Tibial artery (tissue), 4 donors: Measurements from ENCODE around the gene DAGLB.
A peak's percentile ranks its signal among the peaks of the same experiment; 100 is the strongest.

Source experiments
- DNase-seq, 2 donors: peaks; one replicate each; pipeline ENCODE4 v3.0.0-alpha.2; 2019
- H3K27ac ChIP-seq, 2 donors: fragments of 200-600 bp; sonication (generic) in 1 of 2; 1 replicate in 1 of 2; 2 replicates in 1 of 2; pipeline ENCODE4 v1.5.1; 2018 to 2019; ENCODE audit warnings: mild to moderate bottlenecking in 1 of 2
- H3K27me3 ChIP-seq, 2 donors: fragments of 200-600 bp; sonication (generic) in 1 of 2; one replicate each; pipeline versions ENCODE4 v1.5.1 to v1.6.0; 2016 to 2019
- H3K36me3 ChIP-seq, 3 donors: fragments of 200-600 bp; sonication (generic) in 2 of 3; one replicate each; pipeline ENCODE4 v1.5.1; 2016 to 2019; ENCODE audit warnings: mild to moderate bottlenecking in 2 of 3
- H3K4me1 ChIP-seq, 4 donors: fragments of 200-600 bp; sonication (generic) in 2 of 4; 1 replicate in 3 of 4; 2 replicates in 1 of 4; pipeline ENCODE4 v1.5.1; 2016 to 2019
- H3K4me3 ChIP-seq, 2 donors: fragments of 200-600 bp; sonication (generic) in 1 of 2; 1 replicate in 1 of 2; 2 replicates in 1 of 2; pipeline ENCODE4 v1.5.1; 2018 to 2019; ENCODE audit warnings: mild to moderate bottlenecking in 2 of 2
- H3K9me3 ChIP-seq, 3 donors: fragments of 200-600 bp; sonication (generic) in 1 of 3; one replicate each; pipeline ENCODE4 v1.5.1; 2016 to 2019
- intact Hi-C: fragments of 100-400 bp; cut with DNase I; formaldehyde crosslinking; loops from one replicate; pipeline ENCODE4 v1.15.0; 2023; ENCODE audit warnings: low total_unique reads
- TF ChIP-seq, protein P1 (sequence below), 2 experiments: fragments of 200-600 bp in 1 of 2; fragments of 450-650 bp in 1 of 2; IDR thresholded peaks; one replicate each; pipeline ENCODE4 v1.5.1; 2017 to 2019; ENCODE audit warnings: antibody characterized with exemption in 2 of 2, mild to moderate bottlenecking in 1 of 2, moderate library complexity in 1 of 2

Gene DAGLB

DNA sequence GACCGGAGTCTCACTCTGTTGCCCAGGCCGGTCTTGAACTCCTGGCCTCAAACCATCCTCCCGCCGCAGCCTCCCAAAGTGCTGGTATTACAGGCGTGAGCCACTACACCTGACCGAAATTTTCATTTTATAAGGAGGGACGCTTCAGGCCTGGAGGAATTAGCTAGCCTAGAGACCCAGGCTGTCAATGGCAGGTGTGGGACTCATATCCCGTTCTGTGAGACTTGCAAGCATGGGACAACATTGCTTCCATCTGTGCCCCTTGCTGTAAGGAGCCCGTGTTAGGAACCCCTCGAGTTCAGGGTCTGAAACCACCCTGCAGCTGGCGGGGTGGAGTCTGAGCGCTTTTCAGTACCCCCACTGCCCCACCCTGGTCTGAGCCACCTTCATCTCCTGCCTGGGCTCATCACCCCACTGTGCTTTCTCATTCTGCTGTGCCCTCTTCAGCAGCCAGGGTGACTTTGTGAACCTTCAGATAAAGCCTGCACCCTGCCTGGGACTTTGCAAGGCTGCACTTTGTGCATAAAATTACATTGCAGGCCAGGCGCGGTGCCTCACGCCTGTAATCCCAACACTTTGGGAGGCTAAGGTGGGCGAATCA lies 1.3 kb upstream of the DAGLB start:
- intact Hi-C loops: no loop called here
- Histone ChIP-seq H3K36me3 (peaks cover 0 to 17% (median 15%) of the 10 kb centered on the region in 3 donors), H3K4me3 (no peak overlapping the region), H3K4me1 (peaks cover 0 to 15% (median 10%) of the 10 kb centered on the region in 4 donors), H3K9me3 (no peaks in the 10 kb centered on the region), H3K27ac (peak overlapping the region; percentile 84 to 89), H3K27me3 (no peaks in the 10 kb centered on the region)
- TF ChIP-seq, protein P1, sequence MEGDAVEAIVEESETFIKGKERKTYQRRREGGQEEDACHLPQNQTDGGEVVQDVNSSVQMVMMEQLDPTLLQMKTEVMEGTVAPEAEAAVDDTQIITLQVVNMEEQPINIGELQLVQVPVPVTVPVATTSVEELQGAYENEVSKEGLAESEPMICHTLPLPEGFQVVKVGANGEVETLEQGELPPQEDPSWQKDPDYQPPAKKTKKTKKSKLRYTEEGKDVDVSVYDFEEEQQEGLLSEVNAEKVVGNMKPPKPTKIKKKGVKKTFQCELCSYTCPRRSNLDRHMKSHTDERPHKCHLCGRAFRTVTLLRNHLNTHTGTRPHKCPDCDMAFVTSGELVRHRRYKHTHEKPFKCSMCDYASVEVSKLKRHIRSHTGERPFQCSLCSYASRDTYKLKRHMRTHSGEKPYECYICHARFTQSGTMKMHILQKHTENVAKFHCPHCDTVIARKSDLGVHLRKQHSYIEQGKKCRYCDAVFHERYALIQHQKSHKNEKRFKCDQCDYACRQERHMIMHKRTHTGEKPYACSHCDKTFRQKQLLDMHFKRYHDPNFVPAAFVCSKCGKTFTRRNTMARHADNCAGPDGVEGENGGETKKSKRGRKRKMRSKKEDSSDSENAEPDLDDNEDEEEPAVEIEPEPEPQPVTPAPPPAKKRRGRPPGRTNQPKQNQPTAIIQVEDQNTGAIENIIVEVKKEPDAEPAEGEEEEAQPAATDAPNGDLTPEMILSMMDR (IDR thresholded peaks at IDR 0.05): no peak
- no peak for DNase-seq

DNA sequence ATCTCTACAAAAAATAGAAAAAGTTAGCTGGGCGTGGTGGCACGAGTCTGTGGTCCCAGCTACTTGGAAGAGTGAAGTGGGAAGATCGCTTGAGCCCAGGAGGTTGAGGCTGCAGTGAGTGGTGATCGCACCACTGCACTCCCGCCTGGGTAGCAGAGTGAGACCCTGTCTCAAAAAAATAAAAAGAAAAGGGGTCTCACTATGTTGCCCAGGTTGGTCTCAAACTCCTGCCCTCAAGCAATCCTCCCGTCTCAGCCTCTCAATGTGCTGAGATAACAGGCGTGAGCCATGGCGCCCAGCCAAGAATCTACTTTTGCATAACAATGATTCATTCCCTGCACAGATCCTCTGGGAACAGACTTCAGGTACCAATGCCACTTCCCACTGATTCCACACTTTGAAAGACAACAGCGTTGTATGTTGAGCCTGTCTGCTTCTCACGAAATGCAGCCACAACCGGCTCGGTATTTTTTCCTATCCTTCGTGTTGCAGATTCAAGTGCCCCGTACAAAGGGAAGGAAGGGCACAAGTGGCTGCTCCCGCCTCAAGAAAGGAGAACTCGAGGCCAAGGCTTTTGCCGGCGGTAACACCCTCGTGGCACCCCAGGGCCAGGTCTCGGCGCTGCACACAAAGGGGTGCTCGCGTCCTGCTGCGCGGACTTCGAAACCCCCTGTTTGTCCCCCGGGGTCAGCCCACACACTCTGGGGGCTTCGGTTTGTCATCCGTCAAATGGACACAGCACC lies 745 bp downstream of the DAGLB start:
- peak overlapping the region; percentile 84 to 89 for H3K27ac ChIP-seq
- no peaks in the 10 kb centered on the region for H3K9me3 ChIP-seq
- H3K4me3 ChIP-seq: peak overlapping the region; percentile 70 to 76
- peak; percentile 84 for DNase-seq
- intact Hi-C loops: no loop called here
- H3K27me3 ChIP-seq: no peaks in the 10 kb centered on the region
- H3K36me3 ChIP-seq: peaks cover 0 to 27% (median 17%) of the 10 kb centered on the region in 3 donors
- TF ChIP-seq, protein P1 (IDR thresholded peaks at IDR 0.05): no peak
- peaks cover 0 to 21% (median 10%) of the 10 kb centered on the region in 4 donors for H3K4me1 ChIP-seq

DNA sequence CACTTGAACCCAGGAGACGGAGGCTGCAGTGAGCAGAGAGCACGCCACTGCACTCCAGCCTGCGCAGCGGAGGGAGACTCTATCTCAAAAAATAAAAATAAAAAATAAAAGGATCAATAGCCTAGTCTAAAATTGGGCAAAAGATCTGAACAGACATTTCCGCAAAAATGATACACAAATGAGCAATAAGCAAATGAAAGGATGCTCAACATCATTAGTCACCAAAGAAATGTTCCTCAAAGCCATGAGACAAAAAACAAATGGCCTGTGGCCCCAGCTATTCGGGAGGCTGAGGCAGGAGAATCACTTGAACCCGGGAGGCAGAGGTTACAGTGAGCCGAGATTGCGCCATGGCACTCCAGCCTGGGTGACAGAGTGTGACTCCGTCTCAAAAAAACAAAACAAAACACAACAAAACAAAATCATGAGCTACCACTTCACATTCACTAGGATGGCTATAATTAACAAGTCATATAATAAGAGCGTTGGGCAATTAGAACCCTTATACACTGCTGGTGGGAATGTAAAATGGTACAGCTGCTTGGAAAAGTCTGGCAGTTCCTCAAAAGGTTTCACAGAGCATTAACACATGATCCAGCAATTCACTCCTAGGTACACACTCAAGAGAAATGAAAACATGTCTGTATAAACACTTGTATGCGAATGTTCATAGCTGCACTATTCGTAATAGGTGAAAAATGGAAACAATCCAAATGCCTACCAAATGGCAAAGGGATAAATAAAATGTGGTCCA lies 3.1 kb downstream of the DAGLB start:
- Histone ChIP-seq H3K4me3 (no peak overlapping the region), H3K9me3 (no peaks in the 10 kb centered on the region), H3K27ac (no peak overlapping the region), H3K36me3 (peaks cover 0 to 33% (median 17%) of the 10 kb centered on the region in 3 donors), H3K27me3 (no peaks in the 10 kb centered on the region), H3K4me1 (peaks cover 0 to 21% (median 10%) of the 10 kb centered on the region in 4 donors)
- no peak for DNase-seq
- intact Hi-C loops: no loop called here
- TF ChIP-seq, protein P1 (IDR thresholded peaks at IDR 0.05): no peak

DNA sequence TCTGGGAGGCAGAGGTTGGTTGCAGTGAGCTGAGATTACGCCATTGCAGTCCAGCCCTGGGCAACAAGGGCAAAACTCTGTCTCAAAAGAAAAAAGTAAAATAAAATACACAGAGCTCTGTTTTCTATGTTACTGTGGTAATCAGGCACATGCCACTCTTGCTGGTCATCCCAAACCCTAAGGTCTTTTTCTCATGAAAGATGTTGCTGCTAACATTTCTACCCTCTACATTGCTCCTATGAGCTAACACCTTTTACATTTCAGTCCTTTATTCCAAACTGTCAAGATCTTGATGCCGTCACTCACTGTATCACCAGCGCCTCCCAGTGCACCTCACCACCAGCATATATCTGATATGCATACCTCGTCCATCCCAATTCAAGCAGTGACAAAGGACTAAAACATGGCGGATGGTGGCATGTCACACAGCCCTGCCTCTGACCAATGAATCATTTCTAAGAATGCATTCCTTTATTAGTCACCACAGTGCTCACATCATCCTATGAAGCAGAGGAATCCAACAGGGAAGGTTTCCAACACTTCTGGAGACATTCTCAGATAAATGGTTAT lies 4.3 kb downstream of the DAGLB start:
- TF ChIP-seq, protein P1 (IDR thresholded peaks at IDR 0.05): no peak
- no peak overlapping the region for H3K4me3 ChIP-seq
- H3K9me3 ChIP-seq: no peaks in the 10 kb centered on the region
- H3K36me3 ChIP-seq: peaks cover 0 to 33% (median 17%) of the 10 kb centered on the region in 3 donors
- intact Hi-C loops: no loop called here
- no peak for DNase-seq
- H3K27me3 ChIP-seq: no peaks in the 10 kb centered on the region
- peaks cover 0 to 22% (median 9%) of the 10 kb centered on the region in 4 donors for H3K4me1 ChIP-seq
- no peak overlapping the region for H3K27ac ChIP-seq

DNA sequence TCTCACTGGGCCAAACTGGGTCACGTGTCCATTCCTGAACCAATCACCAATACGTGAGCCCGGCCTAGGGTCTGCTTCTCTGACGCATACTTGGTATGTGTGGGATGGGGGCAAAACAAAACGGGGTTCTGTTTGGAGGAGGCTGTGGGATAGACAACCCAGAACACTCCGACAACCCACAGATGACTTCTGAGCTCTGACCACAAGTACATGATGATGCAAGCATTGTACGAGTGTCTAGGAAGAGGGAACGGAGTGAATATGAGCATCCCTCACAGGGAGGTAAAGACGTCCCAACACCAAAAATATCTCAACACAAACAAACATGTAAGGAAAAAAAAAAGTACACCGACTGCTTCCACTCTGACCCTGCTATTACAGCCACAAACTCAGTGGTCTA lies 5.6 kb downstream of the DAGLB start:
- Histone ChIP-seq H3K9me3 (no peaks in the 10 kb centered on the region), H3K36me3 (peaks cover 0 to 33% (median 17%) of the 10 kb centered on the region in 3 donors), H3K4me1 (peaks cover 0 to 21% (median 8%) of the 10 kb centered on the region in 4 donors), H3K27me3 (no peaks in the 10 kb centered on the region), H3K4me3 (no peak overlapping the region), H3K27ac (no peak overlapping the region)
- TF ChIP-seq, protein P1 (IDR thresholded peaks at IDR 0.05): no peak
- intact Hi-C loops: no loop called here
- no peak for DNase-seq
